Measurements from ENCODE around the gene NDUFA5.
A peak's percentile ranks its signal among the peaks of the same experiment; 100 is the strongest.

Gene NDUFA5

DNA sequence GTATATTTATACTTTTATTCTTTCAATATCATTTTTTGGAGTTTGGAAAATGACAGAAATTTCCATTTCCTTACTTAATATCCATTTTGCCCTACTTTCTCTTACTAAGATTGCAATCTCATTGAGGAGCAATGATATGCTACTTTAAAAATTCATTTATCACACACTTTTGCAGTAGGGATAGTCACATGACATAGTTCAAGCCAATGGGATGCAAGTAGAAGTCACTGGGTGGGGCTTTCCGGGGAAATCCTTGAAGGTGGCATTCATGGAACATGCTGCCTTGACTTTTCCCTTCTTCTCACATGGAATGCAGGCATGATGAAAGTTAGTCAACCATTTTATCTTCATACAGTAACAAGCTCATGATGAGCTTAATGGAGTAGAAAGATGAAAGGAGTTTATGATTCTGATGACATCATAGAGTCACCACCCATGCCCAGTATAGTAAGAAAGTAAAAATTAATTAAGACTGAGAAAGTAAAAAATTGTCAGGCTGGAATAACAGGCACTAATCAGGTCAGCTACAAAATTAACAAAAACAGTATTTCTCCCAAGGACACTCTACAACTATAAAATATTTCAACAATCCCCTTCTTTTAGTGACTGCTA, 56.6 kb downstream of the NDUFA5 start:
- DNase-seq, result no peak

DNA sequence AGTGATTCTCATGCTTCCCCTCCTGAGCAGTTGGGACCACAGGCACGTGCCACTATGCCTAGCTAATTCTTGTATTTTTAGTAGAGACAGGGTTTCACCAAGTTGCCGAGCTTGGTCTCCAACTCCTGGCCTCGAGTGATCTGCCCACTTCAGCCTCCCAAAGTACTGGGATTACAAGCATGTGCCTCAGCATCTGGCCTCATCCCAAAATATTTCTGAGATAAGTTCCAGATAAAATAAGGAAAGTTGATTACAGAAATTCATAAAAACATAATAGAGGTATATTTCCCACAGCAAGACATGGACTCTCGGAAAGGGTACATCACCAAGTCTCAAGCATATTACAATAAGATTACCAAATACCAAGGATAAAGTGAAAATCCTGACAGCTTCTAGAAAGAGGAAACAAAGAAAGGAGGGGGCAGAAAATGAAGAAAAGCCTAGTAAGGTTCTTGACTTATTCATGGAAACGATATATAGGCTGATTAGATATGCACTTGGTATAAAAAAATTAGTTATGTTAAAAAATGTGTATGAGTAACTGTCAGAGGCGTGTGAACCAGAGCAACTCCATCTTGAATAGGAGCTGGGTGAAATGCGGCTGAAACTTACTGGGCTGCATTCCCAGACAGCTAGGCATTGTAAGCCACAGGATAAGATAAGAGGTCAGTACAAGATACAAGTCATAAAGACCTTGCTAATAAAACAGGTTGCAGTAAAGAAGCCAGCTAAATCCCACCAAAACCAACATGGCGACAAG, 58.2 kb downstream of the NDUFA5 start:
- no peak for DNase-seq

DNA sequence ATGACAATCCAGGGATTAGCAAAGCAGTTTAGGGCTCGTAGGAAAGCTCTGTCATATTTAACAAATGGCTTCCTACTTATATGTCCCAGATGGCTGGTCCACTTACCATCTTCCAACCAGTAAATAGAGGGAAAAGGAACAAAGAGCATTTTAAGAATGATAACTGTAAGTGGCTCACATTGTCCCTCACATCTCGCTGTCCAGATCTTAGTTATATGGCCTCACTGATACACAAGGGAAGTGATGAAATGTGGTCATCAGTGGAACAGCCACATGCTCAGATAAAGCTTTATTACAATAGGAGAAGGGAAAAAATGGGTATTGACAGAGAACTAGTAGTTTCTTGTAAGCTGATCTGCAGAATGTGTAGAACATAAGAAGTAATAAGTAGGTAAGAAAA, 59.0 kb downstream of the NDUFA5 start:
- DNase-seq, result no peak

DNA sequence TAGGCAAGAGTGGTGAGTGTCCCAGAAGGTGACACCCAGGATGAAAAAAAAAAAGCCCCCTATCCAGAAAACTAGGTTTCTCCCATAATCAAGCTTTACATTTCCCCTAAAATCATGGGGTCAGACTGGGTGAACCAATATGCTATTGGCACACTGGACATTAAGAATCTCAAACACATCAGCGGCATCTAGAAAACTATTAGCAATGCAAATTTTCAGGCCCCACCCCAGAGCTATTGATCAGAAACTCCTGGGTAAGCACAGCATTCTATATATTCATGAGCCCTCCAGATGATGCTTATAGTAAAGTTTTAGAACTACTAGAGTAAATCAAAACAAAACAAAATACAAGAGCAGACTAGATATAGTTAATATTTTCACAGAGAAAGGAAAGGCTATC, 59.6 kb downstream of the NDUFA5 start:
- no peak for DNase-seq

- DNase-seq, result peak; percentile 14
These were observed 63.3 kb downstream of the NDUFA5 start for GRCh38 chr7:123494193-123494796.

DNA sequence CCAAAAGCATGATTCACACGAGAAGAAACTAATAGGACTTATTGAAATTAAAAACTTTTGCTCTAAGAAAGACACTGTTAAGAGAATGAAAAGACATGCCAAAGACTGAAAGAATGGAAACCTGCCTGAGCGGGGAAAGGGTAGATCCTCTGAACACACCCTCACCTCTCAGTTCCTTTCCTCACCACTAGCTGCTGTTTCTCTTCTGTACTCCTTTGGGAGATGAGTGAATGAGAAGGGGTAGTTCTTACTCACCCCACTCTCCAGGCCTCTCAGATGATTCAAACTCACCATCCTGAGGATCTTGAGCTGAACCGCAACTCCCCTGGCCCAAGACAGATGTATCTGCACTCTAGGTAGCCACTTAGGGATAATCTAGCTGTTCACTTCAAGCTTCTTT, 65.1 kb downstream of the NDUFA5 start:
- no peak for DNase-seq
